HepG2 (cell line): ENCODE data around the gene TPBGL. TPM values are rescaled to one million over a fixed set of nuclear protein-coding genes. Genes with fewer than 3 reads are reported as not detected.

Experiments used
- BCLAF1 ChIP-seq: fragments of 450-650 bp; IDR thresholded peaks from 2 replicates; pipeline ENCODE4 v1.6.1; 2017; ENCODE audit warnings: mild to moderate bottlenecking
- EEA1 ChIP-seq: sonication (generic); formaldehyde crosslinking; IDR thresholded peaks from 2 replicates; pipeline ENCODE4 v1.5.1; 2020; ENCODE audit warnings: mild to moderate bottlenecking, missing genetic modification reagents, borderline replicate concordance
- HDAC1 ChIP-seq: sonication (generic); formaldehyde crosslinking; IDR thresholded peaks from 2 replicates; pipeline ENCODE4 v1.5.1; 2020; ENCODE audit warnings: mild to moderate bottlenecking, missing genetic modification reagents
- KDM2A ChIP-seq: sonication (generic); formaldehyde crosslinking; IDR thresholded peaks from 2 replicates; pipeline ENCODE4 v1.4.0; 2020; ENCODE audit warnings: low read depth, missing genetic modification reagents, borderline replicate concordance
- KDM5B ChIP-seq: sonication (generic); formaldehyde crosslinking; IDR thresholded peaks from 2 replicates; pipeline ENCODE4 v1.4.0; 2020; ENCODE audit warnings: missing genetic modification reagents, mild to moderate bottlenecking, borderline replicate concordance
- PCBP1 ChIP-seq: fragments of 200-400 bp; formaldehyde crosslinking; IDR thresholded peaks from 2 replicates; pipeline ENCODE4 v1.6.1; 2017; ENCODE audit warnings: mild to moderate bottlenecking, low read depth, low read length, borderline replicate concordance
- RNF219 ChIP-seq: sonication (generic); formaldehyde crosslinking; IDR thresholded peaks from 2 replicates; pipeline ENCODE4 v1.5.0; 2020; ENCODE audit warnings: mild to moderate bottlenecking, missing genetic modification reagents
- SMARCC2 ChIP-seq: fragments of 450-650 bp; IDR thresholded peaks from 2 replicates; pipeline ENCODE4 v1.6.1; 2017; ENCODE audit warnings: antibody characterized with exemption, mild to moderate bottlenecking
- SOX5 ChIP-seq: IDR thresholded peaks from 2 replicates; pipeline ENCODE4 v1.6.1; 2016; ENCODE audit warnings: borderline replicate concordance
- SP1 ChIP-seq, 2 experiments: fragments of 450-650 bp in 1 of 2; sonication (generic) in 1 of 2; formaldehyde crosslinking in 1 of 2; IDR thresholded peaks; 2 replicates each; pipeline versions ENCODE4 v1.4.0 to v1.6.1; 2016 to 2020; ENCODE audit warnings: missing genetic modification reagents in 1 of 2
- SP5 ChIP-seq: IDR thresholded peaks from 2 replicates; pipeline ENCODE4 v1.6.1; 2016; ENCODE audit warnings: low read depth, borderline replicate concordance
- SRSF1 ChIP-seq: fragments of 200-400 bp; formaldehyde crosslinking; optimal IDR thresholded peaks from 2 replicates; pipeline ENCODE3; 2017; ENCODE audit warnings: mild to moderate bottlenecking, low read depth, low read length, moderate library complexity
- TBX2 ChIP-seq: sonication (generic); formaldehyde crosslinking; IDR thresholded peaks from 2 replicates; pipeline ENCODE4 v1.5.0; 2020; ENCODE audit warnings: missing genetic modification reagents, mild to moderate bottlenecking, borderline replicate concordance
- U2AF1 ChIP-seq: fragments of 200-400 bp; formaldehyde crosslinking; optimal IDR thresholded peaks from 2 replicates; pipeline ENCODE3; 2017; ENCODE audit warnings: mild to moderate bottlenecking, low read depth, low read length
- ZNF180 ChIP-seq: sonication (generic); formaldehyde crosslinking; IDR thresholded peaks from 2 replicates; pipeline ENCODE4 v1.4.0; 2020; ENCODE audit warnings: low read depth, missing genetic modification reagents, borderline replicate concordance
- ZNF256 ChIP-seq: sonication (generic); formaldehyde crosslinking; conservative IDR thresholded peaks from 2 replicates; pipeline ENCODE4 v1.4.0; 2020; ENCODE audit warnings: missing genetic modification reagents
- ZNF44 ChIP-seq: sonication (generic); formaldehyde crosslinking; IDR thresholded peaks from 2 replicates; pipeline ENCODE4 v1.5.1; 2020; ENCODE audit warnings: mild to moderate bottlenecking, missing genetic modification reagents
- ZNF572 ChIP-seq: sonication (generic); formaldehyde crosslinking; IDR thresholded peaks from 2 replicates; pipeline ENCODE4 v1.5.1; 2020; ENCODE audit warnings: mild to moderate bottlenecking, missing genetic modification reagents
- ZNF616 ChIP-seq: sonication (generic); formaldehyde crosslinking; IDR thresholded peaks from 2 replicates; pipeline ENCODE4 v1.5.0; 2020; ENCODE audit warnings: low read depth, mild to moderate bottlenecking, missing genetic modification reagents
- ZNF678 ChIP-seq: sonication (generic); formaldehyde crosslinking; IDR thresholded peaks from 2 replicates; pipeline ENCODE4 v1.4.0; 2020; ENCODE audit warnings: mild to moderate bottlenecking, missing genetic modification reagents
- ZNF839 ChIP-seq: sonication (generic); formaldehyde crosslinking; IDR thresholded peaks from 2 replicates; pipeline ENCODE4 v1.4.0; 2020; ENCODE audit warnings: missing genetic modification reagents, mild to moderate bottlenecking, borderline replicate concordance
- polyA plus RNA-seq, 8 experiments: library from polyadenylated mRNA; depleted of rRNA in 3 of 8; stranded (reverse) in 7 of 8; unstranded in 1 of 8; fragments of >200 nt; fragmentation: Illumina TruSeq in 4 of 8; extraction: Trizol in 4 of 8; gene quantifications; 2 replicates each; pipeline versions ENCODE4 v1.2.1 to v1.2.3, GENCODE V29; 2011 to 2016; ENCODE audit warnings: low read depth in 4 of 8, missing spikeins in 1 of 8, mixed read lengths in 1 of 8; ENCODE audit not compliant: insufficient read depth in 1 of 8
- total RNA-seq, 5 experiments: library from RNA; depleted of rRNA; stranded (reverse); fragments of >200 nt; fragmentation: Illumina TruSeq; extraction: Trizol; gene quantifications; 2 replicates each; pipeline ENCODE4 v1.2.3, GENCODE V29; 2016; ENCODE audit warnings: low read depth in 1 of 5
- TF ChIP-seq, protein P1 (sequence below): sonication (generic); formaldehyde crosslinking; IDR thresholded peaks from 2 replicates; pipeline ENCODE4 v1.5.0; 2020; ENCODE audit warnings: mild to moderate bottlenecking, missing genetic modification reagents
- TF ChIP-seq, protein P2 (sequence below): sonication (generic); formaldehyde crosslinking; IDR thresholded peaks from 2 replicates; pipeline ENCODE4 v1.5.0; 2020; ENCODE audit warnings: missing genetic modification reagents, mild to moderate bottlenecking, borderline replicate concordance

TPBGL gene
- total and polyA plus RNA-seq, 2 of the 13 experiments (the other 11 are each of a cell fraction or from before 2014, with no cell fraction given): not detected

GRCh38 chr11:75204012-75204674 lies 36.4 kb upstream of the TPBGL start (continued):
- TF ChIP-seq ZNF44 (CRISPR knock-in tag) (no peak), SP5 (peak; percentile 39; the same call in 1 of the 2 replicates), SMARCC2 (no peak), ZNF839 (no peak), KDM2A (CRISPR knock-in tag) (peak; percentile 34; the same call in 1 of the 2 replicates), SRSF1 (no peak), SP1 (IDR thresholded peaks at IDR 0.05) (no peak), SP1 (CRISPR knock-in tag; IDR thresholded peaks at IDR 0.05) (no peak), HDAC1 (CRISPR knock-in tag) (peak; percentile 69), ZNF678 (CRISPR knock-in tag) (no peak), ZNF572 (no peak), TBX2 (CRISPR knock-in tag) (peak; percentile 79), ZNF616 (CRISPR knock-in tag) (no peak), ZNF256 (CRISPR knock-in tag) (no peak), KDM5B (no peak), PCBP1 (no peak), EEA1 (CRISPR knock-in tag) (no peak), SOX5 (CRISPR knock-in tag) (no peak), U2AF1 (peak; percentile 27), RNF219 (CRISPR knock-in tag) (no peak), BCLAF1 (no peak), ZNF180 (no peak)
- TF ChIP-seq, protein P1, sequence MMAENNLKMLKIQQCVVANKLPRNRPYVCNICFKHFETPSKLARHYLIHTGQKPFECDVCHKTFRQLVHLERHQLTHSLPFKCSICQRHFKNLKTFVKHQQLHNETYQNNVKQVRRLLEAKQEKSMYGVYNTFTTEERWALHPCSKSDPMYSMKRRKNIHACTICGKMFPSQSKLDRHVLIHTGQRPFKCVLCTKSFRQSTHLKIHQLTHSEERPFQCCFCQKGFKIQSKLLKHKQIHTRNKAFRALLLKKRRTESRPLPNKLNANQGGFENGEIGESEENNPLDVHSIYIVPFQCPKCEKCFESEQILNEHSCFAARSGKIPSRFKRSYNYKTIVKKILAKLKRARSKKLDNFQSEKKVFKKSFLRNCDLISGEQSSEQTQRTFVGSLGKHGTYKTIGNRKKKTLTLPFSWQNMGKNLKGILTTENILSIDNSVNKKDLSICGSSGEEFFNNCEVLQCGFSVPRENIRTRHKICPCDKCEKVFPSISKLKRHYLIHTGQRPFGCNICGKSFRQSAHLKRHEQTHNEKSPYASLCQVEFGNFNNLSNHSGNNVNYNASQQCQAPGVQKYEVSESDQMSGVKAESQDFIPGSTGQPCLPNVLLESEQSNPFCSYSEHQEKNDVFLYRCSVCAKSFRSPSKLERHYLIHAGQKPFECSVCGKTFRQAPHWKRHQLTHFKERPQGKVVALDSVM (CRISPR knock-in tag): no peak; the same call in 1 of the 2 replicates
- TF ChIP-seq, protein P2, sequence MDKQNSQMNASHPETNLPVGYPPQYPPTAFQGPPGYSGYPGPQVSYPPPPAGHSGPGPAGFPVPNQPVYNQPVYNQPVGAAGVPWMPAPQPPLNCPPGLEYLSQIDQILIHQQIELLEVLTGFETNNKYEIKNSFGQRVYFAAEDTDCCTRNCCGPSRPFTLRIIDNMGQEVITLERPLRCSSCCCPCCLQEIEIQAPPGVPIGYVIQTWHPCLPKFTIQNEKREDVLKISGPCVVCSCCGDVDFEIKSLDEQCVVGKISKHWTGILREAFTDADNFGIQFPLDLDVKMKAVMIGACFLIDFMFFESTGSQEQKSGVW (CRISPR knock-in tag): no peak
